T47D (cell line): ENCODE measurements around the gene DUSP22.

Experiments used
- DNase-seq, 2 experiments: peaks; one replicate each; pipeline versions ENCODE4 v3.0.0 to v3.0.0-alpha.2; 2011 to 2012; ENCODE audit warnings: low read depth in 1 of 2, low spot score in 1 of 2
- JUND ChIP-seq: IDR thresholded peaks from 2 replicates; pipeline ENCODE4 v1.6.1; 2012; ENCODE audit warnings: low read depth
- in situ Hi-C: cut with HindIII; loops from 2 replicates; pipeline ENCODE4 v1.10.0; 2016; ENCODE audit warnings: low sequenced_read_pairs, low pct_unique_long_range_greater_than_20kb

DUSP22 gene

GRCh38 chr6:354631-355280 is 62.5 kb downstream of the DUSP22 start:
- TF ChIP-seq JUND = no peak
- DNase-seq = no peak
- in situ Hi-C loops = no loop called here

GRCh38 chr6:355373-356208 is 63.3 kb downstream of the DUSP22 start:
- TF ChIP-seq JUND = no peak
- in situ Hi-C loops = no loop called here
- no peak for DNase-seq

- in situ Hi-C loops = no loop called here
- no peak for TF ChIP-seq JUND
- no peak for DNase-seq
Measured at GRCh38 chr6:356828-357251, 64.6 kb downstream of the DUSP22 start.

GRCh38 chr6:357261-357790 is 65.0 kb downstream of the DUSP22 start:
- DNase-seq = no peak

DNA sequence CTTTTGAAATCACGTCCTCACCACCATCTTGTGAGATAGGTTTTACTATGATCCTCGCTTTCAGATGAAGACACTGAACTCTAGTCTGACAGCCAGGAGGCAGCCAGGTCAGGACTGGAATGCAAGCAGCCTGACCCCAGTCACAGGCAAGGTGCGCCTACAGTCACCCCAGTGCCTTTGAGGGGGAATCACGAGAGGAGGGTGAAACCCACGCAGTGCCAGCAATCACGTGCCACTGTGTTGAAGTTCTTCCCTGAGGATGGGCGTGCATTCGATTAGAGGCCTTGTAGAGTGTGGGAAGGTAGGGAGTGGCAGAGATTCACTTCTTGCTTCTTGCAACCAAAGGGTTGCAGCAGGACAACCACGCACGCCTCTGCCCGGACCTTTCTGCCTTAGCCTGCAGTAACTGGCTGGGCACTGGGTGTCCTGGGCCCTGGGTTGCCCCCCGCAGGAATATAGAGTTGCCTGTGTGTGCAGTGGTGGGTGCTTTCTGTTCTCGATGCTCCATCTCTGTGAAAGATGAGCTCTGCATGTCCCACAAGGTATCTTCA is 65.6 kb downstream of the DUSP22 start:
- DNase-seq = no peak
- TF ChIP-seq JUND = no peak
- in situ Hi-C loops = no loop called here

More at GRCh38 chr6:357261-357790, 65.0 kb downstream of the DUSP22 start:
- in situ Hi-C loops = no loop called here
- TF ChIP-seq JUND = no peak

GRCh38 chr6:358432-358831 is 66.1 kb downstream of the DUSP22 start:
- no peak for DNase-seq

GRCh38 chr6:358847-359246 is 66.6 kb downstream of the DUSP22 start:
- no peak for DNase-seq
- TF ChIP-seq JUND = no peak
- in situ Hi-C loops = no loop called here

More at GRCh38 chr6:358432-358831, 66.1 kb downstream of the DUSP22 start:
- TF ChIP-seq JUND = no peak
- in situ Hi-C loops = no loop called here

- no peak for TF ChIP-seq JUND
- DNase-seq = no peak
- in situ Hi-C loops = no loop called here
Measured at GRCh38 chr6:359261-360035, 67.2 kb downstream of the DUSP22 start.

DNA sequence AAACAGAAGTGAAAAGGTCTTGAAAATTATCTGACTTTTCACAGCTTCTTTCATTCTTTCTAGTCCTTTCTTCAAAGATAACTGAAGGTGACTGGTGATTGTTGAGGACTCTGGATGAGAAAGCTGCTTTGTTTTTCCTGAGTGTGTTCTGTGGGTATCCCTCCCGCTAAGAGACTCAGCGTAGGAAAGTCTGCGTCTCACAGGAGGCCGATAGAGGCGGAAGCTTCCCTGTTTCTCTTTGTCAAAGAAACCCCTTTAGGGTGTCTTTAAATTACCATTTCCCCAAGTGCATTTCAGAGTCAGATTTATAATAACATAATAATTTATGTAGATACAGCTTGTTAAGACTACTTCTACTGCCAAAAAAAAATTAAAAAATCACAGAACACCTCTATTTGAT is 68.1 kb downstream of the DUSP22 start:
- in situ Hi-C loops = no loop called here
- TF ChIP-seq JUND = no peak

GRCh38 chr6:360764-361373 is 68.6 kb downstream of the DUSP22 start:
- in situ Hi-C loops = no loop called here
- no peak for DNase-seq
- TF ChIP-seq JUND = no peak

More for the DNA sequence above, 68.1 kb downstream of the DUSP22 start:
- DNase-seq = no peak

- in situ Hi-C loops = no loop called here
- no peak for DNase-seq
- no peak for TF ChIP-seq JUND
Measured at GRCh38 chr6:361411-362132, 69.3 kb downstream of the DUSP22 start.
